Measurements from ENCODE around the gene ANKZF1.
"Not testable (repeated sequence)": the region's sequence is repeated elsewhere in the genome, so short reads cannot be mapped to it uniquely, and the experiment has no call there.

Gene ANKZF1

DNA sequence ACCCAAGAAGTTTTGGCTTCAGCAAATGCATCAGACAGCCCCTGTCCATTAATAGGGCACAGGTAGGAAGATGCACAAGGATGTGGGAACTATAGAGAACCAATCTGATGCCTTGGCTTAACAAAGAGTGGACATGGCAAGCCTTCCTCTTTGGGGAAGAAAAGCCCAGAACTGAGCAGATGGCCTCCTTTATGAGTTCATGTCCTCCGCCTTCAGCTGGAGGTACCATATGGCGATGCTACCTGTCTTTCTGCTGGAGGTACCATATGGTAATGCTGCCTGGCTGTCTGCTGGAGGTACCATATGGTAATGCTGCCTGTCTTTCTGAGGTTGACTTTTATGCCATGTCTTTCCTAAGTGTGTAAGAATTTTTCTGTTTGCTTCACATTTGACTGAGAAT, 45.5 kb upstream of the ANKZF1 start:
- no peak for DNase-seq (ENCODE audit: low read depth, low spot score)
- in situ Hi-C loops (cut with HindIII; ENCODE audit: low sequenced_read_pairs) = no loop called here
- TF ChIP-seq, protein P1, sequence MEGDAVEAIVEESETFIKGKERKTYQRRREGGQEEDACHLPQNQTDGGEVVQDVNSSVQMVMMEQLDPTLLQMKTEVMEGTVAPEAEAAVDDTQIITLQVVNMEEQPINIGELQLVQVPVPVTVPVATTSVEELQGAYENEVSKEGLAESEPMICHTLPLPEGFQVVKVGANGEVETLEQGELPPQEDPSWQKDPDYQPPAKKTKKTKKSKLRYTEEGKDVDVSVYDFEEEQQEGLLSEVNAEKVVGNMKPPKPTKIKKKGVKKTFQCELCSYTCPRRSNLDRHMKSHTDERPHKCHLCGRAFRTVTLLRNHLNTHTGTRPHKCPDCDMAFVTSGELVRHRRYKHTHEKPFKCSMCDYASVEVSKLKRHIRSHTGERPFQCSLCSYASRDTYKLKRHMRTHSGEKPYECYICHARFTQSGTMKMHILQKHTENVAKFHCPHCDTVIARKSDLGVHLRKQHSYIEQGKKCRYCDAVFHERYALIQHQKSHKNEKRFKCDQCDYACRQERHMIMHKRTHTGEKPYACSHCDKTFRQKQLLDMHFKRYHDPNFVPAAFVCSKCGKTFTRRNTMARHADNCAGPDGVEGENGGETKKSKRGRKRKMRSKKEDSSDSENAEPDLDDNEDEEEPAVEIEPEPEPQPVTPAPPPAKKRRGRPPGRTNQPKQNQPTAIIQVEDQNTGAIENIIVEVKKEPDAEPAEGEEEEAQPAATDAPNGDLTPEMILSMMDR (IDR thresholded peaks at IDR 0.05; ENCODE audit: low read depth, low read length) = no peak
- H3K4me3 ChIP-seq (ENCODE audit: low read depth, low read length) = no peak overlapping the region

DNA sequence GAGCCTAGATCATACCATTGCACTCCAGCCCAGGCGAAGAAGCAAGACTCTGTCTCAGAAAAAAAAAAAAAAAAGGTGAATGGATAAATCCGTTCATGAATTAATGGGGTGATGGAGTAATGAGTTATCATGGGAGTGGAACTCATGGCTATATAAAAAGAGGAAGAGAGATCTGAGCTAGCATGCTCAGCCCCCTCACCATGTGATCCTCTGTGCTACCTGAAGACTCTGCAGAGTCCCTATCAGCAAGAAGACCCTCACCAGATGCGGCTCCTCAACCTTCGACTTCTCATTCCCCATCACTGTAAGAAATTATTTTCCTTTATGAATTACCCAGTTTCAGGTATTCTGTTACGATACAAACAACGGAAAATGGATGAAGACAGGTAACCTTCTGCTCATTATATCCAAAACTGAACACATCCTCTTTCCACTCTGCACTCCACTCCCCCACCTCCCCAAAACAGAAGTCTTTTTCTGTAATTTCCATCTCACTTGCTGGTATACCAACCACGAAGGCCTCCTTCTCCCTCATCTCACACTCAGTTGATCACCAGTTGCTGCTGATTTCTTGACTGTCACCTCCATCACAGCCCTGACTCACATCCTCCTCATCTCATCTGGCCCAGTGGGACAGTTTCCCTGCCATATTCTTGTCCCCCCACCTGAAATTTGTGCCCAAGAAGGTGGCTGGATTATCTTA, 42.7 kb upstream of the ANKZF1 start:
- TF ChIP-seq, protein P1 (IDR thresholded peaks at IDR 0.05; ENCODE audit: low read depth, low read length) = no peak
- H3K4me3 ChIP-seq (ENCODE audit: low read depth, low read length) = no peak overlapping the region
- no peak for DNase-seq (ENCODE audit: low read depth, low spot score)
- in situ Hi-C loops (cut with HindIII; ENCODE audit: low sequenced_read_pairs) = no loop called here

DNA sequence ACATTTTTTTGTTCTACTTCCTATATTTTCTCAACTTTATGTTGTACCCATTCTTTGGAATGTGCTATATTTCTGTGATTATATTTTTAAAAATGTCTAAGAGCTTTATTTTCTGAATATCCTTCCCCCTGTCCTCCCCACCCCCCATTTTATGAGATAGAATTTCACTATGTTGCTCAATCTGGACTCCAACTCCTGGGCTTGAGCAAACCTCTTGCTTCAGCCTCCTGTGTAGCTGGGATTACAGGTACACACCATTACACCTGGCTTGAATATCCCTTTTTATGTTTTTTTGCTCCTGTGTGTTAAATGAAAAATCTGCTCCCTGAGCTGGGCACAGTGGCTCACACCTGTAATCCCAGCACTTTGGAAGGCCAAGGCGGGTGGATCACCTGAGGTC, 32.2 kb upstream of the ANKZF1 start:
- in situ Hi-C loops (cut with HindIII; ENCODE audit: low sequenced_read_pairs) = no loop called here
- TF ChIP-seq, protein P1 (IDR thresholded peaks at IDR 0.05; ENCODE audit: low read depth, low read length) = no peak
- no peak for DNase-seq (ENCODE audit: low read depth, low spot score)
- H3K4me3 ChIP-seq (ENCODE audit: low read depth, low read length) = no peak overlapping the region

DNA sequence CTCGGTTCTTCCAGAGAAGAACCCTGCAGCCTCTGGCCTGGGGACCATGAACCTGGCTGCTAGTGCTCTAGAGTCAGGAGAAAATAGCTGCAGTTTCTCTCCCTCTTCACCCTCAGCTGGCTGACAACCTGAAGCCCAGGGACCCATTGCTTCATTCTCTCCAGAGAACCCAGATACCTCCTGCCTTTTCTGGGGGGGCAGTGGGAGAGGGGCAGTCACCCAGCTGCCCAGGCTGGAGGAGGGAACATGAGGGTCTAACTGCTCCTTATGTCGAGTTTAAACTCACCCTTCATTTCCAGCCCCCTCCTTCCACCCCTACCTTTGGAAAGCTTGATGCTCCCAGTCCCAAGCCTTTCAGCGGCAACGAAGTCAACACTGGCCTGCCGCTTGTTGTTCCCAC, 30.6 kb upstream of the ANKZF1 start:
- no peak for DNase-seq (ENCODE audit: low read depth, low spot score)
- H3K4me3 ChIP-seq (ENCODE audit: low read depth, low read length) = no peak overlapping the region
- in situ Hi-C loops (cut with HindIII; ENCODE audit: low sequenced_read_pairs) = no loop called here
- TF ChIP-seq, protein P1 (IDR thresholded peaks at IDR 0.05; ENCODE audit: low read depth, low read length) = no peak

DNA sequence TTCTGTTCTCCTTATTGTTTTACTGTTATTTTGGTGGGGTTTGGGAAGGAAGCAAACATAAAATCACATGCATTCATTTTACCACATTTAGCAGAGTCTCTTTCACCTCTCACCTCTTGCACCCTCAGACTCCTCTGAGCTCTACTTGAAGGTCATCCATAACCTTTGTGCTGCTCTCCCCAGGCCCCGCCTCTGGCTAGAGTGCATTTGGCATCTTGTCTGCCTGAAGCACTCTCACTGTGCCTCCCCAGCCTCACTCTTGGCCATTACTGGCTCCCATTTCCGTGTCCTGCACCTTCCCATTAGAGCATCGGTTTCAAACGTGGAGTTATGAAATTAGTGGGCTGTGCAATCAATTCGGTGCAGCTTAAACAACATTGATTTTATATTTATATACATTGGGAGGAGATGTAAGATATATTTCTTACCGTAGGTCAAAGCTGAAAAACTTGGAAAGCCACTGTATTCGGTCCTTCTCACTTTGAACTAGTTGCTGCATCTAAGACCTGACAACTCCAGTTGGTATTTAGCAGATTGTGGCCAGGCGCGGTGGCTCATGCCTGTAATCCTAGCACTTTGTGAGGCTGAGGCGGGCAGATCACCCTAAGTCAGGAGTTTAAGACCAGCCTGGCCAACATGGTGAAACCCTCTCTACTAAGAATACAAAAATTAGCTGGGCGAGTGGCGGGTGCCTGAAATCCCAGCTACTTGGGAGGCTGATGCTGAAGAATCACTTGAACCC, 30.0 kb upstream of the ANKZF1 start:
- TF ChIP-seq, protein P1 (IDR thresholded peaks at IDR 0.05; ENCODE audit: low read depth, low read length) = no peak
- H3K4me3 ChIP-seq (ENCODE audit: low read depth, low read length) = no peak overlapping the region
- DNase-seq (ENCODE audit: low read depth, low spot score) = no peak
- in situ Hi-C loops (cut with HindIII; ENCODE audit: low sequenced_read_pairs) = no loop called here

DNA sequence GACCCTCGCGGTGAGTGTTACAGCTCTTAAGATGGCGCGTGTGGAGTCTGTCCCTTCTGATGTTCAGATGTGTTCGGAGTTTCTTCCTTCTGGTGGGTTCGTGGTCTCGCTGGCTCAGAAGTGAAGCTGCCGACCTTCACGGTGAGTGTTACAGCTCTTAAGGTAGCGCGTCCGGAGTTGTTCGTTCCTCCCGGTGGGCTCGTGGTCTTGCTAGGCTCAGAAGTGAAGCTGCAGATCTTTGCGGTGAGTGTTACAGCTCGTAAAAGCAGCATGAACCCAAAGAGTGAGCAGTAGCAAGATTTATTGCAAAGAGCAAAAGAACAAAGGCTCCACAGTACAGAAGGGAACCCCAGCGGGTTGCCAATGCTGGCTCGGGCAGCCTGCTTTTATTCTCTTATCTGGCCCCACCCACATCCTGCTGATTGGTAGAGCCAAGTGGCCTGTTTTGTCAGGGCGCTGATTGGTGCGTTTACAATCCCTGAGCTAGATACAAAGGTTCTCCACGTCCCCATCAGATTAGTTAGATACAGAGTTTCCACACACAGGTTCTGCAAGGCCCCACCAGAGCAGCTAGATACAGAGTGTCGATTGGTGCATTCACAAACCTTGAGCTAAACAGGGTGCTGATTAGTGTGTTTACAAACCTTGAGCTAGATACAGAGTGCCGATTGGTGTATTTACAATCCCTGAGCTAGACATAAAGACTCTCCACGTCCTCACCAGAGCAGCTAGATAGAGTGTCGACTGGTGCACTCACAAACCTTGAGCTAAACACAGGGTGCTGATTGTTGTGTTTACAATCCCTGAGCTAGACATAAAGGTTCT, 28.9 kb upstream of the ANKZF1 start:
- peak; percentile 38 for DNase-seq (ENCODE audit: low read depth, low spot score)
- H3K4me3 ChIP-seq (ENCODE audit: low read depth, low read length); in situ Hi-C loops (cut with HindIII; ENCODE audit: low sequenced_read_pairs): not testable (repeated sequence)

DNA sequence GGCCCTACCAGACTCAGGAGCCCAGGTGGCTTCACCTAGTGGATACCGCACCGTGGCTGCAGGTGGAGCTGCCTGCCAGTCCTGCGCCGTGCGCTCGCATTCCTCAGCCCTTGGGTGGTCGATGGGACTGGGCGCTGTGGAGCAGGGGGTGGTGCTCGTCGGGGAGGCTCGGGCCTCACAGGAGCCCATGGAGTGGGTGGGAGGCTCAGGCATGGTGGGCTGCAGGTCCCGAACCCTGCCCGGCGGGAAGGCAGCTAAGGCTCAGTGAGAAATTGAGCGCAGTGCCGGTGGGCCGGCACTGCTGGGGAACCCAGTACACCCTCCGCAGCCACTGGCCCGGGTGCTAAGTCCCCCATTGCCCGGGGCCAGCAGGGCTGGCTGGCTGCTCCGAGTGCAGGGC, 28.3 kb upstream of the ANKZF1 start:
- H3K4me3 ChIP-seq (ENCODE audit: low read depth, low read length); in situ Hi-C loops (cut with HindIII; ENCODE audit: low sequenced_read_pairs); DNase-seq (ENCODE audit: low read depth, low spot score): not testable (repeated sequence)

All from astrocyte of the spinal cord (primary cell).